Ishikawa (cell line): ENCODE results near the gene PARP16.

ENCODE experiments used
- CEBPB ChIP-seq: IDR thresholded peaks from 2 replicates; pipeline ENCODE4 v1.6.1; 2012
- CREB1 ChIP-seq: IDR thresholded peaks from 2 replicates; pipeline ENCODE4 v1.6.1; 2012; ENCODE audit warnings: low read depth
- EGR1 ChIP-seq: IDR thresholded peaks from 2 replicates; pipeline ENCODE4 v1.6.1; 2012
- EP300 ChIP-seq: IDR thresholded peaks from 2 replicates; pipeline ENCODE4 v1.6.1; 2012; ENCODE audit warnings: borderline replicate concordance
- FOXM1 ChIP-seq: IDR thresholded peaks from 2 replicates; pipeline ENCODE4 v1.6.1; 2012; ENCODE audit warnings: low read depth, borderline replicate concordance
- NFIC ChIP-seq: IDR thresholded peaks from 2 replicates; pipeline ENCODE4 v1.6.1; 2012
- RAD21 ChIP-seq: IDR thresholded peaks from 2 replicates; pipeline ENCODE4 v1.6.1; 2012; ENCODE audit warnings: low read depth
- TAF1 ChIP-seq: IDR thresholded peaks from 2 replicates; pipeline ENCODE4 v1.6.1; 2012; ENCODE audit warnings: low read depth, mild to moderate bottlenecking
- TCF12 ChIP-seq: IDR thresholded peaks from 2 replicates; pipeline ENCODE4 v1.6.1; 2012; ENCODE audit warnings: low read depth
- TEAD4 ChIP-seq: IDR thresholded peaks from 2 replicates; pipeline ENCODE4 v1.6.1; 2012
- YY1 ChIP-seq: IDR thresholded peaks from 2 replicates; pipeline ENCODE4 v1.6.1; 2012; ENCODE audit warnings: low read depth
- ZBTB7A ChIP-seq: IDR thresholded peaks from 2 replicates; pipeline ENCODE4 v1.6.1; 2012; ENCODE audit warnings: low read depth
- TF ChIP-seq, protein P1 (sequence below): IDR thresholded peaks from 2 replicates; pipeline ENCODE4 v1.6.1; 2012
- TF ChIP-seq, protein P2 (sequence below): IDR thresholded peaks from 2 replicates; pipeline ENCODE4 v1.6.1; 2012; ENCODE audit warnings: low read depth, mild to moderate bottlenecking
- TF ChIP-seq, protein P3 (sequence below): IDR thresholded peaks from 2 replicates; pipeline ENCODE4 v1.6.1; 2012

Gene PARP16

DNA sequence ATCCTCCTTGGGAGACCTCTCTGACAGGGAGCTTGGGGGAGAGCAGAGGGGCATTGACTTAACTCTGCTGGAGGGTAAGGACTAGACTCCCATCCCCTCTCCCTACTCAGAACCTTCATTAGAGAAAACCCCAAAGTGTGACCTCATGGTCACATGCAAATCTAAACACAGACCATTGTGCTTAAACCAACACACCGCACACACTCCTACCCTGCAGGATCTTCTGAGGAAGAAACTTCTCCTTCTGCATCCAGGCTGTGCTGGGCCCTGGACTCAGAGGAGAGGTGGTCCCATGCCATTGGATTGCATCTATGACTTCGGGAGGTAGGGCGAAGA lies 805 bp upstream of the PARP16 start:
- TF ChIP-seq FOXM1 (no peak), EGR1 (no peak), CREB1 (no peak), CEBPB (no peak), NFIC (no peak), TCF12 (no peak)
- TF ChIP-seq, protein P1, sequence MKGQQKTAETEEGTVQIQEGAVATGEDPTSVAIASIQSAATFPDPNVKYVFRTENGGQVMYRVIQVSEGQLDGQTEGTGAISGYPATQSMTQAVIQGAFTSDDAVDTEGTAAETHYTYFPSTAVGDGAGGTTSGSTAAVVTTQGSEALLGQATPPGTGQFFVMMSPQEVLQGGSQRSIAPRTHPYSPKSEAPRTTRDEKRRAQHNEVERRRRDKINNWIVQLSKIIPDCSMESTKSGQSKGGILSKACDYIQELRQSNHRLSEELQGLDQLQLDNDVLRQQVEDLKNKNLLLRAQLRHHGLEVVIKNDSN = no peak
- TF ChIP-seq, protein P2, sequence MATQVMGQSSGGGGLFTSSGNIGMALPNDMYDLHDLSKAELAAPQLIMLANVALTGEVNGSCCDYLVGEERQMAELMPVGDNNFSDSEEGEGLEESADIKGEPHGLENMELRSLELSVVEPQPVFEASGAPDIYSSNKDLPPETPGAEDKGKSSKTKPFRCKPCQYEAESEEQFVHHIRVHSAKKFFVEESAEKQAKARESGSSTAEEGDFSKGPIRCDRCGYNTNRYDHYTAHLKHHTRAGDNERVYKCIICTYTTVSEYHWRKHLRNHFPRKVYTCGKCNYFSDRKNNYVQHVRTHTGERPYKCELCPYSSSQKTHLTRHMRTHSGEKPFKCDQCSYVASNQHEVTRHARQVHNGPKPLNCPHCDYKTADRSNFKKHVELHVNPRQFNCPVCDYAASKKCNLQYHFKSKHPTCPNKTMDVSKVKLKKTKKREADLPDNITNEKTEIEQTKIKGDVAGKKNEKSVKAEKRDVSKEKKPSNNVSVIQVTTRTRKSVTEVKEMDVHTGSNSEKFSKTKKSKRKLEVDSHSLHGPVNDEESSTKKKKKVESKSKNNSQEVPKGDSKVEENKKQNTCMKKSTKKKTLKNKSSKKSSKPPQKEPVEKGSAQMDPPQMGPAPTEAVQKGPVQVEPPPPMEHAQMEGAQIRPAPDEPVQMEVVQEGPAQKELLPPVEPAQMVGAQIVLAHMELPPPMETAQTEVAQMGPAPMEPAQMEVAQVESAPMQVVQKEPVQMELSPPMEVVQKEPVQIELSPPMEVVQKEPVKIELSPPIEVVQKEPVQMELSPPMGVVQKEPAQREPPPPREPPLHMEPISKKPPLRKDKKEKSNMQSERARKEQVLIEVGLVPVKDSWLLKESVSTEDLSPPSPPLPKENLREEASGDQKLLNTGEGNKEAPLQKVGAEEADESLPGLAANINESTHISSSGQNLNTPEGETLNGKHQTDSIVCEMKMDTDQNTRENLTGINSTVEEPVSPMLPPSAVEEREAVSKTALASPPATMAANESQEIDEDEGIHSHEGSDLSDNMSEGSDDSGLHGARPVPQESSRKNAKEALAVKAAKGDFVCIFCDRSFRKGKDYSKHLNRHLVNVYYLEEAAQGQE = no peak

DNA sequence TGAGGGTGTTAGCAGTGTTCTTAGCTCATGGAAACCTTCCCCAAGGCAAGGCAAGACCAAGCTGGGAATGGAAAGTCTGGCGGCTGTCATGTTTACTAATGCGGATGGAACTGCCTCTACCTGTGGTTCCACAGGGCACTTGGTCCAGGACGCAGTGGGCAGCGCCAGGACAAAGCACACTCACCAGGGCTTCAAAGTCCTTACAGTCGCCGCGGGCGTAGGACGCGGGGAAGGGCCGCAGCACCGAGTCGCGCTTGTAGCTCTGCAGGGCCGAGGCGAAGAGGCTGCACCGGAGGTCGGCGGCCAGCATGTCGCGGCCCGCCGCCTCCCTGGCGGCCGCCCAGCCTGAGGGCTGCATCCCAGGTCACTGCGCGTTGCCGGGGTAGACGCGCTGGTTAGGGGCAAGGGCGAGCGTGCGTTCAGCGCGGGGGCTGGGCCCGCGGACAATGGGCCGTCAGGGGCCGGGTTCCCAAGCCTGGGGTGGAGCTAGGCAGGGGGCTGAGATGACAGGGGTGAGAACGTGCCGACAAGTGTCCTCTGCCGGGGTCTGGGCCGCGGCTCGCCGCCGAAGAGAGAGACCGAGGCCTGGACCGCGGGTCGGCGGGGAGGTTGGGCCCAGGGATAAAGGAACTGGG lies 497 bp downstream of the PARP16 start:
- TF ChIP-seq, protein P2 = no peak
- TF ChIP-seq EP300 (no peak; the same call in 1 of the 2 replicates), RAD21 (no peak), NFIC (no peak), ZBTB7A (no peak)
- TF ChIP-seq, protein P1 = no peak

DNA sequence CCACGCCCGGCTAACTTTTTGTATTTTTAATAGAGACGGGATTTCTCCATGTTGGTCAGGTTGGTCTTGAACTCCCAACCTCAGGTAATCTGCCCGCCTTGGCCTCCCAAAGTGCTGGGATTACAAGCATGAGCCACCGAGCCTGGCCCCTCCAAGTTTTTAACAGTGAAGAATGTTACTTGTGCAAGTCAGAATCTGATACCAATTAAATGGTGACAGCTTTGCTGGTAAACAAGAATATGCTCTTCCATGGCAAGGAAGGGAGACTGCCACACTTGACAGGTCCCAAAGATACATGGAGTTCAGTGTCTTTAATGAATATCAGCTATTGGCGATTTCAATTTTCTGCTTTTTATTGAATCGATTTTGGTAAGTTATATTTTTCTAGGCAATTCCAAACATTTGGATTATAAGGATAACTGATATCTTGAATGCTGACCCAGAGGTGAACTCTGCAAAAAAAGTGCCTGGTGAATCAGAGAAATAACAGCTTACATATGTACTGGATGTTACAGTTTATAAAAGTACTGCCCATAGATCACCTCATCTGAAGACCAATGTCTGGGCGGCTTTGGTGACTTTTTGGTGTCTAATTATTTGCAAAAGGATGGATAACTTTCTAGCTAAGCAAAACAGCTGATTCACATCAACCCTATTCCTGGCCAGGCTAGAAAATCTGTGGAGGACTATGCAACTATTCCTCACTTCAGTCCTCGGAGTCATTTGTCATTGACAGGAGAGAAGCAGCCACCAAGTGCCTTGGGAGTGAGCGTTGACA lies 1.2 kb downstream of the PARP16 start:
- TF ChIP-seq EGR1 (no peak), TEAD4 (no peak), RAD21 (no peak), EP300 (no peak), TCF12 (no peak), CEBPB (no peak), YY1 (no peak)
- TF ChIP-seq, protein P1 = no peak
- TF ChIP-seq, protein P3, sequence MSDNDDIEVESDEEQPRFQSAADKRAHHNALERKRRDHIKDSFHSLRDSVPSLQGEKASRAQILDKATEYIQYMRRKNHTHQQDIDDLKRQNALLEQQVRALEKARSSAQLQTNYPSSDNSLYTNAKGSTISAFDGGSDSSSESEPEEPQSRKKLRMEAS = no peak

DNA sequence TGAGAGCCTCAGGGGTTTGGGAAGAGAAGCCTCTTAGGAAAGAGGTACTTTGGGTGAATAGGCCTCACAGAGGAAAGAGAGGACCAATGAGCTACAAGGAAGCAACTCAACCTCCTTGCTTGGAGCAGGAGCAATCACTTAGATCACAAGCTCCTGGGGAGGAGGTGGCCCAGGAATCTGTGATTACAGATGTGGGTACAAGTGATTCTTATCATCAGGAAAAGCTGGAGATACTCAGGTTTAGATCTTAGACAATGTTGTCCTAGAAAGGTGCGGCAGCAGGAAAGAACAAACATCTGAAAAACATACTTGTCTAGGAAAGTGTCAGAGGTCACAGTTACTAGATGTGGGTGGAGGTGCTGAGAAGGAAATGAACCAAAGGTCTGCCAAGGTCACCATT lies 8.2 kb downstream of the PARP16 start:
- TF ChIP-seq TCF12 = no peak
- no peak for TF ChIP-seq YY1
- no peak for TF ChIP-seq TAF1
- no peak for TF ChIP-seq FOXM1
- TF ChIP-seq RAD21 = no peak
- no peak for TF ChIP-seq NFIC
- no peak for TF ChIP-seq EP300
- TF ChIP-seq, protein P2 = no peak
- TF ChIP-seq TEAD4 = no peak
- TF ChIP-seq CREB1 = no peak
- TF ChIP-seq ZBTB7A = no peak
- TF ChIP-seq EGR1 = no peak
- TF ChIP-seq, protein P1 = no peak
- TF ChIP-seq, protein P3 = no peak
- no peak for TF ChIP-seq CEBPB
